HG03558 (cell line): ENCODE data around the gene RAPH1.
"Not testable (repeated sequence)": the region's sequence is repeated elsewhere in the genome, so short reads cannot be mapped to it uniquely, and the experiment has no call there.

Experiments
- ATAC-seq: cut with Tn5 transposase; IDR thresholded peaks from one replicate; pipeline ENCODE4 v1.9.1; 2021; ENCODE audit warnings: moderate number of reproducible peaks; ENCODE audit not compliant: unreplicated experiment; ENCODE audit errors: extremely low read depth

Gene RAPH1

DNA sequence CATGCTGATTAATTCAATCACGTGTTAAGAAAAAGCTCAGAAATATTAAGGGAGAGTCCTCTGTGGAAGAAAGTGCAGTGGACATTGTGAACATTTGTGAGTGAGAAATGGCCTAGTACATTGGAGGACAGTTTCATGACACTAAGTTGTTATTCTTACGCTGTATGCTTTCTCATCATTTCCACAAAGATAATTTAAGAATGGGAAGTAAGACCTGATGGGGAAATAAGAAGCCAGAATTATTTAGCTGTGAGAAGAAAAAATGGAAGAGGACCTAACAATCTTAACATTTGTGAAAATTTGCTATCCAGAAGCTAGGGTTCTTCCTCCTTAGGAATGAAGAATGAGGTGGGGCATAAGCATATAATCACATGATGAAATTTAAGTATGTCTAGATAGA, 15.2 kb upstream of the RAPH1 start:
- no peak for ATAC-seq

- ATAC-seq: no peak
These were observed 14.3 kb upstream of the RAPH1 start for GRCh38 chr2:203549406-203549805.

GRCh38 chr2:203548887-203549286, 13.8 kb upstream of the RAPH1 start:
- ATAC-seq: no peak

- no peak for ATAC-seq
These were observed 12.3 kb upstream of the RAPH1 start for GRCh38 chr2:203547356-203547755.

DNA sequence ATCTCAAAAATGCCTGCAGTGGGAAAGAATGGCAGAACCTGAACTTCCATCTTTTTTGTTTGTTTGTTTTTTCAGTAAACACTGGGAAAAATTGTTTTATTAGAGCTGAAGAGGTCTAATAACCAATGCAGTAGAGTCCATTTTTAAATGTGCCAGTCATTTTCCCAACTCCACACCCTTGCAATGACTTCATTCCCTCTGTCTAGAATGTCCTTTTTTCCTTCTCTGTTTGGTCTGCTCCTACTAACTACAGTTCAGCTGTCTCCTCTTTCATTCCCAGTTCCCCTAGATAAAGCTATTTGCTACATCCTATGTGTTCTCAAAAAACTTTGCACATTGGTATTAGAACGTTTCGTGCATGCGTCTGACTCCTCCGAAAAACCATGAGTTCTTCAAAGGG, 9.3 kb upstream of the RAPH1 start:
- no peak for ATAC-seq

GRCh38 chr2:203543898-203544328, 8.8 kb upstream of the RAPH1 start:
- no peak for ATAC-seq

DNA sequence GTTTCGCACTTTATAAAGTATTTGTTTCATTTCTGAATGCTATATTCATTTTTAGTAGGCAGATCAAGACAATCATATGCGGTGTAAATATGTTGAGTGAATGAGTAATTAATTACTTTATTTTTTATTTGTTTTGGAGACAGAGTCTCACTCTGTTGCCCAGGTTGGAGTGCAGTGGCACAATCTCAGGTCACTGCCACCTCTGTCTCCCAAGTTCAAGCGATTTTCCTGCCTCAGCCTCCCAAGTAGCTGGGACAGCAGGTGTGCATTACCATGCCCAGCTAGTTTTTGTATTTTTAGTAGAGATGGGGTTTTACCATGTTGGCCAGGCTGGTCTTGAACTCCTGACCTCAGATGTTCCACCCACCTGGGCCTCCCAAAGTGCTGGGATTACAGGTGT, 5.5 kb upstream of the RAPH1 start:
- not testable (repeated sequence) for ATAC-seq

DNA sequence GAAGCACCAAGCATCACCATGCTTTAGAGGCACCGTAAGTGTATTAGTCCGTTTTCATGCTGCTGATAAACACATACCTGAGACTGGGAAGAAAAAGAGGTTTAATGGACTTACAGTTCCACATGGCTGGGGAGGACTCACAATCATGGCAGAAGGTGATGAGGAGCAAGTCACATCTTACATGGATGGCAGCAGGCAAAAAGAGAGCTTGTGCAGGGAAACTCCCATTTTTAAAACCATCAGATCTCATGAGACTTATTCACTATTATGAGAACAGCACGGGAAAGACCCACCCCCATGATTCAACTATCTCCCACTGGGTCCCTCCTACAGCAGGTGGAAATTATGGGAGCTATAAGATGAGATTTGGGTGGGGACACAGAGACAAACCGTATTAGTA, 3.1 kb upstream of the RAPH1 start:
- not testable (repeated sequence) for ATAC-seq

DNA sequence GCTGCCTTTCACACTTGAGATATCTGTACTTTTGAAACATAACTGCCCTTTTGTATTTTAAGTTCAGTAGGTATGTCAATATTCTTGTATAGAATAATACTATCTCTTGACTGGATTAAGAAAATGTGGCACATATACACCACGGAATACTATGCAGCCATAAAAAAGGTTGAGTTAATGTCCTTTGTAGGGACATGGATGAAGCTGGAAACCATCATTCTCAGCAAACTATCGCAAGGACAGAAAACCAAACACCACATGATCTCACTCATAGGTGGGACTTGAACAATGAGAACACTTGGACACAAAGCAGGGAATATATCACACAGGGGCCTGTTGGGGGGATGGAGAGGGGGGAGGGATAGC, 1.5 kb upstream of the RAPH1 start:
- not testable (repeated sequence) for ATAC-seq

DNA sequence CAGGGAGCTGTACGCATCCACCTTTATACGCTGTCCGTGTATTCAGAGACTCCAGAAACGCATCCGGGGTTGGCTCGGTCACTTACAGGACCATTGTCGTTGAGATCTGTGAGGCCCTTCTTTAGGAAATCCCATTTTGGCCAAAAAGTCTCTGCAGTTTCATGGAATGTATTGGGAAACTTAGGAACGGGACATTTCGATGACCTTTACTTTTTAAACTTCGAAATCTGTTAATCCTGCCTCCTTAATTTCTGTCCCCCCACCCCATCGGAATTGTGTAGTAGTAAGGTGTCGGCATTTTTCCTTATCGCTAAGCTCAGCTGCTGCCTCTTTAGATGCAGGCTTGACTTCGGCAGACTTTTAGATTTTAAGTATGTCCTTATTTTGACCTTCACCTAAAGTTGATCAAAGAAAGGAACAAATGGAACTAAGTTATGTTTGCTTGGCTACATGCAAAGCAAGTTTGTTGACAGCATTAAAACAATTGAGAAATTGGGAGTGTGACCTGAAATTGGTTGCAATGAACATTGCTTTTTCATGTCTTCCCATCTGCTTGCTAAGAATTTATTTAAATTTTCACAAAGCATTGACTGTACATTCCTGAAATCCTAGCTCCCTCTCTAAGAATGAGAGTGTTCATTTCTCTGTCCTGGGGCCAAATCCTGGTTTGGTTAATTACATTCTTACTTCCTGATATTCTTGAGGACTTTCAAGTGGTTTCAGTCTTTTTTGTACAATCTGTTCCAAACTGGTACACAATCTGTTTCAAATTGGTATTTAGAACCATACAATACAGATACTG, 884 bp upstream of the RAPH1 start:
- no peak for ATAC-seq

- no peak for ATAC-seq
These were observed 452 bp downstream of the RAPH1 start for GRCh38 chr2:203534621-203535077.

DNA sequence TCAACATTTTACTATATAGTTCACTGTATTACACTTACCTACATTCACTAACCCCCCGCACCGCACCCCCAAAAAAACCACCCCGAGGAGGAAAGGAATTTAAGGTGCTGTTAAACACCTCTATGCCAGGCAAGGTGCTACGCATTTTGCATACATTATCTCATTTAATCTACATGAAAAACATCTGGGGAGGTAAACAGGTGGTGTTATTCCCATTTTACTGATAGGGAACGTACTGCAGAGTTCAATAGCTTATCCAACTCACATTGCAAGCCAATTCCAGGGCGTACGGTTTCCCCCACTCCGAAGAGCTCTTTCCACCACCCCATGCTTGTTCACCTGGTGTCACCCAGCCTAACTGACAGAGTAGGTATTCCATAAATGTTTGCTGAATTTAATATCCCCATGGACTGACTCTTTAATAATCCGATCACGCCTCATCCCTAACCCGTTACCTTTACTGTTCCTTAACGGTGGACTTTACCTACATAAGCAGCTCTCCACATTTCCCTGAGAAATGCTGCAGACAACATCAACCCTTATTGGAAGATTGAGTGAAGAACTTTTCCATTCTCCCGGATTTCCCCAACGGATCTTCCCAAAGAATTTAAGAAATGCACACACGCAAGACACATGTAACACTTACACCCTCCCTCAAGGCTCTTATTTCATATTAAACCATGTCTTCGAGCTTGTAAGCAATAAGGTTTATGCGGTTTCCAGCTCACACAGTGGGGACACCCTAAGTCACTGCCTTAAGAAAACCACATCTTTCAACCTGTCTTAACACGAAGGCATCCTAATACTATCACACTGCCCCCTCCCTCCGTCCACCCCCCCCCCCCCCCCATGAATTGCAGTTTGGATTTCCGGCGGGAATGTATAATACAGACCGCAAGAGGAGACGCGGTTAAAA, 1.2 kb downstream of the RAPH1 start:
- no peak for ATAC-seq

- no peak for ATAC-seq
These were observed 2.0 kb downstream of the RAPH1 start for GRCh38 chr2:203532957-203533658.

DNA sequence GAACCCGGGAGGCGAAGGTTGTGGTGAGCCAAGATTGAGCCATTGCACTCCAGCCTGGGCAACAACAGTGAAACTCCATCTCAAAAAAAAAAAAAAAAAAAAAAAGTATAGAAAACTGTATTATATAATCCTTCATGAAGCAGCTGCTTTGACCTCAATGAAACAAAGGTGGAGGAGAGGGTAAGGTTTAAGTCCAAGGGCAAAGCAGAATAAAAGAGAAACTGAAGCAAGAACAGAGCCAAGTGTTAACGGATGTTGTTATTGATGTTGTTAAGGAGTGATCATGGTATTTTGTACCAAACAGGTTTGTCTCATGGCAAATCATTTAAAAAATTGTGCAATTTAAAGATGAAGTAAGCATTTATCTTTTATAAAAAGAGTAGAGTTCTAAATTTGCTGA, 7.4 kb downstream of the RAPH1 start:
- ATAC-seq: no peak

- ATAC-seq: not testable (repeated sequence)
These were observed 21.8 kb downstream of the RAPH1 start for GRCh38 chr2:203513268-203513667.

- ATAC-seq: no peak
These were observed 24.2 kb downstream of the RAPH1 start for GRCh38 chr2:203510941-203511305.

DNA sequence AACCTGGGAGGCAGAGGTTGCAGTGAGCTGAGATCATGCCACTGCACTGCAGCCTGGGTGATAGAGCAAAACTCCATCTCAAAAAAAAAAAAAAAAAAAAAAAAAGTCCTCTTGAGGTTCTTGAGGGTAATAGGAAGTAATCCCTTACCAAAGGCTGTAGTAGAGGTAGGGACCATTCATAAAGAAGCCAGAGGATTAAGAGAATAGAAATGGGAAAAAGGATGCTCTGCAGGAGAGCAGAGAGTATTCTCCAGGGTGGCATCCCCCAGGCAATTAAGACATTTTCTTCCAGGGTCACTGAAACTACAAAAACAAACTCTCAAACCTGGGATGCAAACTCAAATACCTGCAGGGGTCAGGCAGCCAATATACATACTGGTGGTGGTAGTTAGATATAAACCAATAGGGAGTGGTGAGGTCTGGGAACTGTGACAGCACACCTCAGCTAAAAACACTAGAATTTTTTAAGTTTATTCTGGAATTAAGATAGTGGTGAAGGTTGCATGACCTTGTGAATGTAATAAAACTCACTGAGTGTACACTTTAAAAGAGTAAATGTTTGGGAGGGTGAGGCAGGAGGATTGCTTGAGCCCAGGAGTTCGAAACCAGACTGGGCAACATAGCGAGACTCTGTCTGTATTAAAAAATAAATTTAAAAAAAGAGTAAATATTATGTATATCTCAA, 24.7 kb downstream of the RAPH1 start:
- no peak for ATAC-seq

GRCh38 chr2:203503460-203503859, 31.6 kb downstream of the RAPH1 start:
- not testable (repeated sequence) for ATAC-seq

GRCh38 chr2:203501873-203502272, 33.2 kb downstream of the RAPH1 start:
- no peak for ATAC-seq

DNA sequence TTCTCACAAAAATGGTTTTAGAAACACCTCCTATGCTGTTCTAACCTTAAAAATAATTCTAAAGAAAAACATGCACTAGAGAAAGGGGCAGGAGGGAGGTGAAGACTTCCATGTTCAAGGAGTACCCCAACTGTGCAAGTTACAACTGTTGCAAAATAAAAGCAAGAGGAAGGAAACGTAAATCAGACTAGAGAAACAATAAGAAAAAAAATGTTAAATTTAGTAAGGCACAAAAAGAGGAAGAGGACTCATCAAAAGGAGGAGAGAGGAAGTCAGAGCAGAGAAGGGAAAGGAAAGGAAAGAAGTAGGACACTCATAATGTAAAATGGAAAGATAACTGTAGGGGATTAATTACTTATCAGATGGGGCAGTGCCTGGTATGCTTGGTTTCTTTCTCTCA, 34.1 kb downstream of the RAPH1 start:
- ATAC-seq: no peak
